A549 (cell line): ENCODE results near the gene MADCAM1. TPM values are rescaled to one million over a fixed set of nuclear protein-coding genes. Genes with fewer than 3 reads are reported as not detected.

Source experiments
- ATAC-seq, 2 experiments: fragments of 200-7000 bp in 1 of 2; fragments of >200 bp in 1 of 2; cut with Nextera tagmentation in 1 of 2; cut with Tn5 transposase in 1 of 2; 3 replicates each; pipeline versions ENCODE4 v1.8.0 to v1.9.1; 2018 to 2020; ENCODE audit warnings: mild to moderate bottlenecking in 1 of 2, moderate library complexity in 1 of 2
- CTCF ChIA-PET: fragments of 300-600 bp; sonication (Branson Sonifier 250); formaldehyde crosslinking; extraction: SDS; loops from one replicate; lab custom pipeline; 2021; ENCODE audit warnings: antibody characterized with exemption, inconsistent platforms; lab: Yijun Ruan, JAX
- POLR2A ChIA-PET: fragments of 350-600 bp; formaldehyde crosslinking; extraction: SDS; loops from one replicate; lab custom pipeline; 2021; ENCODE audit warnings: antibody characterized with exemption, inconsistent platforms; lab: Yijun Ruan, JAX
- DNase-seq, 2 experiments: peaks; one replicate each; pipeline versions ENCODE4 v3.0.0 to v3.0.0-alpha.2; 2011 to 2016; ENCODE audit warnings: low read depth in 1 of 2, low spot score in 1 of 2
- FAIRE-seq: peaks from 2 replicates; lab custom pipeline; 2011; peaks lifted over from hg19 to GRCh38; lab: Jason Lieb, UNC
- H3K27ac ChIP-seq, 2 experiments: fragments of >200 bp; sonication (Bioruptor Twin); formaldehyde crosslinking; 3 replicates each; pipeline ENCODE4 v1.5.1; 2016 to 2017
- H3K4me1 ChIP-seq: fragments of >200 bp; sonication (Bioruptor Twin); formaldehyde crosslinking; 3 replicates; pipeline ENCODE4 v1.6.1; 2016
- H3K4me2 ChIP-seq: fragments of >200 bp; sonication (Bioruptor Twin); formaldehyde crosslinking; 3 replicates; pipeline ENCODE4 v1.6.1; 2016
- H3K4me3 ChIP-seq: fragments of >200 bp; sonication (Bioruptor Twin); formaldehyde crosslinking; 3 replicates; pipeline ENCODE4 v1.5.1; 2016
- H3K9me3 ChIP-seq: fragments of >200 bp; sonication (Bioruptor Twin); formaldehyde crosslinking; 3 replicates; pipeline ENCODE4 v1.6.1; 2016
- CBX8 ChIP-seq: fragments of 200-600 bp; sonication (generic); IDR thresholded peaks from 2 replicates; pipeline ENCODE4 v1.6.1; 2016
- CEBPB ChIP-seq, 2 experiments: fragments of >200 bp in 1 of 2; sonication (Bioruptor Twin) in 1 of 2; formaldehyde crosslinking in 1 of 2; IDR thresholded peaks; 2 replicates each; pipeline ENCODE4 v1.6.1; 2012 to 2016
- CHD2 ChIP-seq: fragments of 150-350 bp; IDR thresholded peaks from 2 replicates; pipeline ENCODE4 v1.6.1; 2014; ENCODE audit warnings: low read length; ENCODE audit not compliant: partially characterized antibody
- ESRRA ChIP-seq: fragments of 150-350 bp; IDR thresholded peaks from 2 replicates; pipeline ENCODE4 v1.6.1; 2014; ENCODE audit warnings: mild to moderate bottlenecking, low read length, borderline replicate concordance
- FOSL2 ChIP-seq, 2 experiments: fragments of 450-650 bp in 1 of 2; fragments of >200 bp in 1 of 2; sonication (Bioruptor Twin) in 1 of 2; formaldehyde crosslinking; IDR thresholded peaks; 2 replicates each; pipeline versions ENCODE4 v1.5.0 to v1.6.1; 2016 to 2020; ENCODE audit warnings: mild to moderate bottlenecking in 1 of 2, moderate library complexity in 1 of 2
- GATA3 ChIP-seq: IDR thresholded peaks from 2 replicates; pipeline ENCODE4 v1.6.1; 2012; ENCODE audit warnings: borderline replicate concordance
- HOXB13 ChIP-seq: fragments of 250-450 bp; sonication (Bioruptor Pico); IDR thresholded peaks from 2 replicates; pipeline ENCODE4 v1.5.0; 2020; ENCODE audit warnings: low read depth, mild to moderate bottlenecking, moderate library complexity
- JUNB ChIP-seq: fragments of >200 bp; sonication (Bioruptor Twin); formaldehyde crosslinking; IDR thresholded peaks from 2 replicates; pipeline ENCODE4 v1.6.1; 2016
- KDM1A ChIP-seq: fragments of 200-600 bp; sonication (generic); IDR thresholded peaks from 2 replicates; pipeline ENCODE4 v1.6.1; 2016; ENCODE audit warnings: low read depth, mild to moderate bottlenecking
- KDM5A ChIP-seq: fragments of 200-600 bp; sonication (generic); IDR thresholded peaks from 2 replicates; pipeline ENCODE4 v1.6.1; 2016; ENCODE audit warnings: antibody characterized with exemption, mild to moderate bottlenecking
- MAFK ChIP-seq: fragments of 450-650 bp; IDR thresholded peaks from 2 replicates; pipeline ENCODE4 v1.6.1; 2014; ENCODE audit not compliant: partially characterized antibody
- MAZ ChIP-seq: fragments of 150-350 bp; IDR thresholded peaks from 2 replicates; pipeline ENCODE4 v1.6.1; 2014; ENCODE audit warnings: antibody characterized with exemption, low read depth, low read length, borderline replicate concordance
- MYC ChIP-seq: IDR thresholded peaks from 2 replicates; pipeline ENCODE4 v1.6.1; 2012; ENCODE audit warnings: mild to moderate bottlenecking, inconsistent platforms, low read length, improper control_type of control experiment, borderline replicate concordance
- NFE2L2 ChIP-seq: fragments of 150-350 bp; conservative IDR thresholded peaks from 2 replicates; pipeline ENCODE4 v1.6.1; 2014; ENCODE audit warnings: low read length
- NPAS2 ChIP-seq: fragments of 250-450 bp; sonication (Bioruptor Pico); IDR thresholded peaks from 2 replicates; pipeline ENCODE4 v1.8.0; 2022; ENCODE audit warnings: mild to moderate bottlenecking, moderate library complexity, borderline replicate concordance
- NR3C1 ChIP-seq: fragments of >200 bp; sonication (Bioruptor Twin); formaldehyde crosslinking; IDR thresholded peaks from 3 replicates; pipeline ENCODE4 v1.6.1; 2017
- POLR2A ChIP-seq: IDR thresholded peaks from 2 replicates; pipeline ENCODE4 v1.6.1; 2012; ENCODE audit warnings: mild to moderate bottlenecking, low read length
- RAD21 ChIP-seq, 2 experiments: fragments of >200 bp in 1 of 2; sonication (Bioruptor Twin) in 1 of 2; formaldehyde crosslinking in 1 of 2; IDR thresholded peaks in 1 of 2; conservative IDR thresholded peaks in 1 of 2; 2 replicates in 1 of 2; 3 replicates in 1 of 2; pipeline ENCODE4 v1.6.1; 2012 to 2018; ENCODE audit warnings: inconsistent platforms in 1 of 2
- RFX5 ChIP-seq: fragments of 450-650 bp; IDR thresholded peaks from 2 replicates; pipeline ENCODE4 v1.7.1; 2014; ENCODE audit warnings: antibody characterized with exemption, mild to moderate bottlenecking, moderate library complexity
- SMC3 ChIP-seq: fragments of >200 bp; sonication (Bioruptor Twin); formaldehyde crosslinking; IDR thresholded peaks from 3 replicates; pipeline ENCODE4 v1.6.1; 2018; ENCODE audit warnings: inconsistent platforms
- SREBF2 ChIP-seq: fragments of 450-650 bp; IDR thresholded peaks from 2 replicates; pipeline ENCODE4 v1.6.1; 2014; ENCODE audit warnings: mild to moderate bottlenecking, moderate library complexity
- TP53 ChIP-seq: fragments of 250-450 bp; sonication (Bioruptor Pico); IDR thresholded peaks from 2 replicates; pipeline ENCODE4 v1.5.0; 2021; ENCODE audit warnings: mild to moderate bottlenecking, moderate library complexity
- ZC3H11A ChIP-seq: fragments of 450-650 bp; IDR thresholded peaks from 2 replicates; pipeline ENCODE4 v1.6.1; 2014; ENCODE audit warnings: antibody characterized with exemption, mild to moderate bottlenecking
- ZFP36 ChIP-seq: fragments of 450-650 bp; IDR thresholded peaks from 2 replicates; pipeline ENCODE4 v1.6.1; 2014; ENCODE audit warnings: borderline replicate concordance; ENCODE audit not compliant: partially characterized antibody
- ZNF302 ChIP-seq: fragments of 250-450 bp; sonication (Bioruptor Pico); IDR thresholded peaks from 2 replicates; pipeline ENCODE4 v1.9.0; 2021; ENCODE audit warnings: inconsistent platforms, mild to moderate bottlenecking, moderate library complexity
- ZSCAN20 ChIP-seq: fragments of 250-450 bp; sonication (Bioruptor Pico); IDR thresholded peaks from 2 replicates; pipeline ENCODE4 v1.8.0; 2022; ENCODE audit warnings: mild to moderate bottlenecking, moderate library complexity
- WGBS: methylation state at CpG from one replicate; pipeline ENCODE4 v1.1.6; 2017; ENCODE audit errors: missing lambda C conversion rate; 5-methylcytosine and 5-hydroxymethylcytosine counted together
- polyA plus RNA-seq, 4 experiments: library from polyadenylated mRNA; depleted of rRNA in 3 of 4; stranded (reverse); fragments of >200 nt; fragmentation: RNase III in 1 of 4; extraction: RNeasy Plus Mini Kit Qiagen cat#74134 plus additional on column Dnase treatment in 1 of 4; gene quantifications; 2 replicates in 3 of 4; 3 replicates in 1 of 4; pipeline ENCODE4 v1.2.3, GENCODE V29; 2011 to 2017
- TF ChIP-seq, protein P1 (sequence below): fragments of >200 bp; sonication (Bioruptor Twin); formaldehyde crosslinking; IDR thresholded peaks from 3 replicates; pipeline ENCODE4 v1.6.1; 2016
- TF ChIP-seq, protein P2 (sequence below): fragments of >200 bp; sonication (Bioruptor Twin); formaldehyde crosslinking; IDR thresholded peaks from 3 replicates; pipeline ENCODE4 v1.5.1; 2016
- TF ChIP-seq, protein P3 (sequence below): IDR thresholded peaks from 2 replicates; pipeline ENCODE4 v1.6.1; 2012
- TF ChIP-seq, protein P4 (sequence below): fragments of 250-450 bp; sonication (Bioruptor Pico); IDR thresholded peaks from 2 replicates; pipeline ENCODE4 v1.5.0; 2020; ENCODE audit warnings: low read depth, mild to moderate bottlenecking, moderate library complexity

Gene MADCAM1
- polyA plus RNA-seq, 2 of the 4 experiments (the other 2 are of a cell fraction) = 0.06 to 0.25 TPM

DNA sequence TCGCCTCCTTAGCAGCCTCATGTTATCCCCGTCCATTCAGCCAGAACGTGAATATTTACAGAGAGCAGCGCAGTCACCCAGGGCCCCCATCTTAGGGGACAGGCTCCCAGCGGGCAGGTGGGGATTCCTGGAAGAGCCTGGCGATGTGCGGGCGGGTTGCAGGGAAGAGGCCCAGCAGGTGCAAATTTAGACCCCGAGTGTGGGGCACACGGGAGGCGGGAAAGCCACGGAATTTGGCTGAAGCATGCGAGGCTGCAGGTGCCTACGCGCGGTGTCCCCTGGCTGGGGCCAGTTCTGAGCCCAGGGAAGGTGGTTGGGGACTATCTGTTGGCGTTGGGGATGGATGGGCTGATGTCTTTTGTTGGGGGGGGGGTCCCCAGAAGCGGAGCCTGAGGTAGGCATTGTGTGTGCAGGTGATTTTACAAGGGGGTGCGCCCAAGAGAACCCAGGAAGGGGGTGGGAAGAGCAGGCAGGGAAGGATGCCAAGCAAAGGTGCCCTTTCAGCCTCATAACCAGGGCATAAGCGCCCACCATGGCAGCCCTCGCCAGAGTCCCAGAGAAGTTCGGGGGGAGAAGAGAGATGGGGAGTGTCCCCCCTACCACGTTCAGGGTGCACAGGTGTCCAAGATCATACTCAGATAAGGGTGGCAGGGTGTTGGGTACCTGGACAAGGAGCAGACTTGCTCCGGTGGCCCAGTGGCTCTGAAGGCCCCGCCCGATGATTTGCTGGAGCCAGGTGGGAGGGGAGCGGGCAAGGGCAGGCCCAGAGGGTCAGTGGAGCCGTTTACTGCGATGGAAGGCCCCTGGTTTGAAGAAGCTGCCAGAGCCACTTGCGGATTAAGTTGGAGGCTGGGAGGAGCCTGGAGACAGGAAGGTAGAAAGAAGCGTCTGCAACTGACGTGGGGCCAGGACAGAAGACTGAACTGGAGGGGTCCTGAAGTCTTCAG, 12.2 kb downstream of the MADCAM1 start:
- ATAC-seq (no peak), DNase-seq (no peak), FAIRE-seq (no peak)
- Histone ChIP-seq H3K4me2 (peak overlapping the region; percentile 99), H3K4me1 (peaks cover 4% of the 10 kb centered on the region; the same call in 1 of the 3 replicates), H3K4me3 (peak overlapping the region; percentile 99), H3K9me3 (no peaks in the 10 kb centered on the region), H3K27ac (peak overlapping the region; percentile 99 to 100)
- no peak for TF ChIP-seq KDM1A
- no peak for TF ChIP-seq MAZ
- TF ChIP-seq CBX8 = no peak
- no peak for TF ChIP-seq ZFP36
- TF ChIP-seq, protein P1, sequence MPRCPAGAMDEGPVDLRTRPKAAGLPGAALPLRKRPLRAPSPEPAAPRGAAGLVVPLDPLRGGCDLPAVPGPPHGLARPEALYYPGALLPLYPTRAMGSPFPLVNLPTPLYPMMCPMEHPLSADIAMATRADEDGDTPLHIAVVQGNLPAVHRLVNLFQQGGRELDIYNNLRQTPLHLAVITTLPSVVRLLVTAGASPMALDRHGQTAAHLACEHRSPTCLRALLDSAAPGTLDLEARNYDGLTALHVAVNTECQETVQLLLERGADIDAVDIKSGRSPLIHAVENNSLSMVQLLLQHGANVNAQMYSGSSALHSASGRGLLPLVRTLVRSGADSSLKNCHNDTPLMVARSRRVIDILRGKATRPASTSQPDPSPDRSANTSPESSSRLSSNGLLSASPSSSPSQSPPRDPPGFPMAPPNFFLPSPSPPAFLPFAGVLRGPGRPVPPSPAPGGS = no peak
- TF ChIP-seq JUNB = no peak
- TF ChIP-seq, protein P2, sequence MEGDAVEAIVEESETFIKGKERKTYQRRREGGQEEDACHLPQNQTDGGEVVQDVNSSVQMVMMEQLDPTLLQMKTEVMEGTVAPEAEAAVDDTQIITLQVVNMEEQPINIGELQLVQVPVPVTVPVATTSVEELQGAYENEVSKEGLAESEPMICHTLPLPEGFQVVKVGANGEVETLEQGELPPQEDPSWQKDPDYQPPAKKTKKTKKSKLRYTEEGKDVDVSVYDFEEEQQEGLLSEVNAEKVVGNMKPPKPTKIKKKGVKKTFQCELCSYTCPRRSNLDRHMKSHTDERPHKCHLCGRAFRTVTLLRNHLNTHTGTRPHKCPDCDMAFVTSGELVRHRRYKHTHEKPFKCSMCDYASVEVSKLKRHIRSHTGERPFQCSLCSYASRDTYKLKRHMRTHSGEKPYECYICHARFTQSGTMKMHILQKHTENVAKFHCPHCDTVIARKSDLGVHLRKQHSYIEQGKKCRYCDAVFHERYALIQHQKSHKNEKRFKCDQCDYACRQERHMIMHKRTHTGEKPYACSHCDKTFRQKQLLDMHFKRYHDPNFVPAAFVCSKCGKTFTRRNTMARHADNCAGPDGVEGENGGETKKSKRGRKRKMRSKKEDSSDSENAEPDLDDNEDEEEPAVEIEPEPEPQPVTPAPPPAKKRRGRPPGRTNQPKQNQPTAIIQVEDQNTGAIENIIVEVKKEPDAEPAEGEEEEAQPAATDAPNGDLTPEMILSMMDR = no peak
- TF ChIP-seq FOSL2 (IDR thresholded peaks at IDR 0.05) = no peak
- TF ChIP-seq FOSL2 (CRISPR knock-in tag; IDR thresholded peaks at IDR 0.05) = no peak
- no peak for TF ChIP-seq NFE2L2
- TF ChIP-seq ZNF302 (CRISPR knock-in tag) = no peak
- no peak for TF ChIP-seq RFX5
- no peak for TF ChIP-seq NPAS2 (CRISPR knock-in tag)
- no peak for TF ChIP-seq ESRRA
- WGBS = 64% methylated on average over 29 of the region's 32 CpGs
- CTCF ChIA-PET = interaction anchor here (2.4 to 3.5 kb wide), 3 partner anchors 13 to 76 kb away, joined by 4 to 17 read pairs (median 16); partner anchors contain the start of genes CDC34 and MADCAM1
- POLR2A ChIA-PET = no interaction called here

DNA sequence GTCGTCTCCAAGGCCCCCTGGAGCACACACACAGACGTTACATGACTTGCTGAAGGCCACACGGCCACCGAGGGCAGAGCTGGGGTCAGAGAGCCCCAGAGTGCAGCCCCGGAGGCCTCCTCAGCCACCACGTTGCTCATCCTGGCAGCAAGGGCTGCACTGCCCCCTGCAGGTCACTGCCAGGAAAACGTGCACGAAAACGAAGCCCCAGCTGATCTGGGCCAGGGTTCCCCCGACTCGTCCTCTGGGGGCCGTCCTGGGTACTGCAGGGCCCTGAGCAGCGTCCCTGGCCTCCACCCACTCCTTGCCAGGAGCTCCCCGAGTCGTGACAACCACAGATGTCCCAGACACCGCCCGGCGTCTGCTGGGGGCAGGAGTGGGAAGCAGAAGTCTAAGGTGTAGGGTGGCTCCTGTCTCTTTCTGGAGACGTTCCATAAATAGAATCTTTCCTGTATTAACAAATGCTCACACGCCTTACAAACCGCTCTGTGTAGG, 14.4 kb downstream of the MADCAM1 start:
- 61% methylated on average over 4 of the region's 21 CpGs for WGBS
- no peak for FAIRE-seq
- peak; percentile 14 to 52; a peak in 5 of 6 replicates for ATAC-seq
- DNase-seq = peak; percentile 54 to 87
- ChIA-PET POLR2A (interaction anchor here (0.7 to 1.4 kb wide), 2 partner anchors 13 to 21 kb away, joined by 3 to 4 read pairs; partner anchors contain the start of gene CDC34), CTCF (interaction anchor here (0.7 to 3.5 kb wide), 18 partner anchors 10 to 224 kb away, joined by 3 to 42 read pairs (median 3); partner anchors contain the start of gene CDC34)
- Histone ChIP-seq H3K4me3 (no peak overlapping the region), H3K27ac (no peak overlapping the region), H3K9me3 (no peaks in the 10 kb centered on the region), H3K4me1 (peaks cover 4% of the 10 kb centered on the region; the same call in 1 of the 3 replicates), H3K4me2 (no peak overlapping the region)
- TF ChIP-seq HOXB13 (CRISPR knock-in tag) (no peak), FOSL2 (IDR thresholded peaks at IDR 0.05) (no peak), FOSL2 (CRISPR knock-in tag; IDR thresholded peaks at IDR 0.05) (no peak), KDM1A (no peak), MAFK (no peak), MYC (peak; percentile 69; the same call in 1 of the 2 replicates), RAD21 (conservative IDR thresholded peaks at IDR 0.05 in 1 of 2, IDR thresholded peaks at IDR 0.05 in 1 of 2) (peak; percentile 44 to 53), GATA3 (no peak), KDM5A (no peak), TP53 (CRISPR knock-in tag) (no peak), CEBPB (IDR thresholded peaks at IDR 0.05) (no peak), ZSCAN20 (CRISPR knock-in tag) (no peak), NR3C1 (no peak), ESRRA (no peak), ZC3H11A (no peak), SMC3 (peak; percentile 15; the same call in 2 of the 3 replicates), CHD2 (no peak), POLR2A (no peak), SREBF2 (no peak)
- TF ChIP-seq, protein P3, sequence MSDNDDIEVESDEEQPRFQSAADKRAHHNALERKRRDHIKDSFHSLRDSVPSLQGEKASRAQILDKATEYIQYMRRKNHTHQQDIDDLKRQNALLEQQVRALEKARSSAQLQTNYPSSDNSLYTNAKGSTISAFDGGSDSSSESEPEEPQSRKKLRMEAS = peak; percentile 70
- TF ChIP-seq, protein P2 = peak; percentile 65
- TF ChIP-seq, protein P4, sequence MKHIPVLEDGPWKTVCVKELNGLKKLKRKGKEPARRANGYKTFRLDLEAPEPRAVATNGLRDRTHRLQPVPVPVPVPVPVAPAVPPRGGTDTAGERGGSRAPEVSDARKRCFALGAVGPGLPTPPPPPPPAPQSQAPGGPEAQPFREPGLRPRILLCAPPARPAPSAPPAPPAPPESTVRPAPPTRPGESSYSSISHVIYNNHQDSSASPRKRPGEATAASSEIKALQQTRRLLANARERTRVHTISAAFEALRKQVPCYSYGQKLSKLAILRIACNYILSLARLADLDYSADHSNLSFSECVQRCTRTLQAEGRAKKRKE (CRISPR knock-in tag) = no peak
